ENCODE data around the gene BRD1. TPM values are rescaled to one million over a fixed set of nuclear protein-coding genes. Genes with fewer than 3 reads are reported as not detected.
A peak's percentile ranks its signal among the peaks of the same experiment; 100 is the strongest.
"Not testable (repeated sequence)": the region's sequence is repeated elsewhere in the genome, so short reads cannot be mapped to it uniquely, and the experiment has no call there.

The BRD1 gene
- total RNA-seq, 1 donor from 2014 or later: 40.3 TPM

DNA sequence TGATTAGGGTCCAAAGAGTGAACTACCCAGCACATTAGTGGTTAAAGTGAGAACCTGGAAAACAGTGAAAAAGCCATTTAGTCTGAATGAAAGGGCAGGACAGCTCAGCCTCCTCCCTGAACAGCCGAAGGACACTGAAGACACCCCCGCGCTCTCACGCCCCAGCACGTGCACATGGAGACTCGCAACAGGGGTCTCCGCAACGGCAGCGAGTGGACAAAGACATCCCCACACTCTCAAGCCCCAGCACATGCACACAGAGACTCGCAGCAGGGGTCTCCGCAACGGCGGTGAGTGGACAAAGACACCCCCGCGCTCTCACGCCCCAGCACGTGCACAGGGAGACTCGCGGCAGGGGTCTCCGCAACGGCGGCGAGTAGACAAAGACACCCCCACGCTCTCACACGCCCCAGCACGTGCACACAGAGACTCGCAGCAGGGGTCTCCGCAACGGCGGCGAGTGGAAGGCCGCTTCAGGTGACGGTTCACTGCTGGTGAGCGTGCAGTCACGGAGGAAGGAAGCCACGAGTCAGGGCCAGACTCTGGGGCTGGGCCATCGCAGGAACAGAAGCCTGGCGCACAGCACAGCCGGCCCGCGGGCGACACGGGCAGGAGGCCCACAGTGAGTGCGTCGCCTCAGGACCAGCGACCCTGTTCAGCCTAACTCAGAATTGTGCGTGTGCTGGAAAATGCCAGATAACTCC is 43.6 kb downstream of the BRD1 start:
- H3K4me3 Mint-ChIP-seq (ENCODE audit: unreplicated experiment): peak overlapping the region; percentile 13
- peaks cover 4% of the 10 kb centered on the region for H3K27me3 Mint-ChIP-seq (ENCODE audit: unreplicated experiment)
- peaks cover 26% of the 10 kb centered on the region for H3K36me3 Mint-ChIP-seq (ENCODE audit: low read depth, unreplicated experiment)
- no peak for DNase-seq (ENCODE audit: low spot score)
- no peak overlapping the region for H3K27ac Mint-ChIP-seq (ENCODE audit: unreplicated experiment)
- H3K4me1 Mint-ChIP-seq (ENCODE audit: unreplicated experiment): peaks cover 7% of the 10 kb centered on the region
- TF ChIP-seq, protein P1, sequence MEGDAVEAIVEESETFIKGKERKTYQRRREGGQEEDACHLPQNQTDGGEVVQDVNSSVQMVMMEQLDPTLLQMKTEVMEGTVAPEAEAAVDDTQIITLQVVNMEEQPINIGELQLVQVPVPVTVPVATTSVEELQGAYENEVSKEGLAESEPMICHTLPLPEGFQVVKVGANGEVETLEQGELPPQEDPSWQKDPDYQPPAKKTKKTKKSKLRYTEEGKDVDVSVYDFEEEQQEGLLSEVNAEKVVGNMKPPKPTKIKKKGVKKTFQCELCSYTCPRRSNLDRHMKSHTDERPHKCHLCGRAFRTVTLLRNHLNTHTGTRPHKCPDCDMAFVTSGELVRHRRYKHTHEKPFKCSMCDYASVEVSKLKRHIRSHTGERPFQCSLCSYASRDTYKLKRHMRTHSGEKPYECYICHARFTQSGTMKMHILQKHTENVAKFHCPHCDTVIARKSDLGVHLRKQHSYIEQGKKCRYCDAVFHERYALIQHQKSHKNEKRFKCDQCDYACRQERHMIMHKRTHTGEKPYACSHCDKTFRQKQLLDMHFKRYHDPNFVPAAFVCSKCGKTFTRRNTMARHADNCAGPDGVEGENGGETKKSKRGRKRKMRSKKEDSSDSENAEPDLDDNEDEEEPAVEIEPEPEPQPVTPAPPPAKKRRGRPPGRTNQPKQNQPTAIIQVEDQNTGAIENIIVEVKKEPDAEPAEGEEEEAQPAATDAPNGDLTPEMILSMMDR (IDR thresholded peaks at IDR 0.05; ENCODE audit: unreplicated experiment): no peak
- no peaks in the 10 kb centered on the region for H3K9me3 Mint-ChIP-seq (ENCODE audit: unreplicated experiment)

GRCh38 chr22:49783036-49783746 is 44.5 kb downstream of the BRD1 start:
- Mint-ChIP-seq H3K4me1 (ENCODE audit: unreplicated experiment) (peaks cover 6% of the 10 kb centered on the region), H3K36me3 (ENCODE audit: low read depth, unreplicated experiment) (peaks cover 26% of the 10 kb centered on the region), H3K27me3 (ENCODE audit: unreplicated experiment) (peaks cover 4% of the 10 kb centered on the region), H3K9me3 (ENCODE audit: unreplicated experiment) (no peaks in the 10 kb centered on the region), H3K27ac (ENCODE audit: unreplicated experiment) (peak overlapping the region; percentile 32), H3K4me3 (ENCODE audit: unreplicated experiment) (peak overlapping the region; percentile 29)
- TF ChIP-seq, protein P1 (IDR thresholded peaks at IDR 0.05; ENCODE audit: unreplicated experiment): no peak
- no peak for DNase-seq (ENCODE audit: low spot score)

GRCh38 chr22:49781886-49782285 is 45.8 kb downstream of the BRD1 start:
- H3K9me3 Mint-ChIP-seq (ENCODE audit: unreplicated experiment); H3K4me3 Mint-ChIP-seq (ENCODE audit: unreplicated experiment); H3K4me1 Mint-ChIP-seq (ENCODE audit: unreplicated experiment); H3K27ac Mint-ChIP-seq (ENCODE audit: unreplicated experiment); DNase-seq (ENCODE audit: low spot score); H3K27me3 Mint-ChIP-seq (ENCODE audit: unreplicated experiment): not testable (repeated sequence)
- peaks cover 28% of the 10 kb centered on the region for H3K36me3 Mint-ChIP-seq (ENCODE audit: low read depth, unreplicated experiment)

DNA sequence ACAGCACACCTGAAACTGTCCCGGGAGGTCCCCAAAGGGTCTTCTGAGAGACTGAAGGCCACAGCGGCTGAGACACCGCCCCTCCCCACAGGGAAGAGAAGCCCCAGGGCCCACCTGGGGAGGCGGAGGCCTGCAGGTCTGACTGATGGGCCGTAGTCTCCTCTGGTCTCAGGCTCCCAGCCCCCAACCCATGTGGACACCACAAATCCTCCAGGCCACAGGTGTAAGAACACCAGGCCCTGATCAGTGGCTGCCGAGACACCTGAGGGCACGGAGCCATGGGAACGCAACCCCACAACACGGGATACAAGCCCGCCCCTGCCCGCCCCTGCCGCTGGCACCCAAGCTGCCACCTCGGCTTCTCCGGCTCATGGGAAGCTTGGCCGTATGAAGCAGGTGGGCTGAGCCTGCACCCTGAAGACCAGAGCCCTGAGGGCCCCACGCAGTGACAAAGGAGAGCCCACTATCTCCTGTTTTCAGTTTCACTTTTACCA is 46.3 kb downstream of the BRD1 start:
- peaks cover 23% of the 10 kb centered on the region for H3K36me3 Mint-ChIP-seq (ENCODE audit: low read depth, unreplicated experiment)
- TF ChIP-seq, protein P1 (IDR thresholded peaks at IDR 0.05; ENCODE audit: unreplicated experiment): no peak
- no peak for DNase-seq (ENCODE audit: low spot score)
- no peaks in the 10 kb centered on the region for H3K9me3 Mint-ChIP-seq (ENCODE audit: unreplicated experiment)
- H3K27ac Mint-ChIP-seq (ENCODE audit: unreplicated experiment): no peak overlapping the region
- peaks cover 3% of the 10 kb centered on the region for H3K4me1 Mint-ChIP-seq (ENCODE audit: unreplicated experiment)
- H3K27me3 Mint-ChIP-seq (ENCODE audit: unreplicated experiment): peaks cover 4% of the 10 kb centered on the region
- no peak overlapping the region for H3K4me3 Mint-ChIP-seq (ENCODE audit: unreplicated experiment)

- H3K4me1 Mint-ChIP-seq (ENCODE audit: unreplicated experiment): peaks cover 3% of the 10 kb centered on the region
- peaks cover 20% of the 10 kb centered on the region for H3K36me3 Mint-ChIP-seq (ENCODE audit: low read depth, unreplicated experiment)
- peaks cover 3% of the 10 kb centered on the region for H3K27me3 Mint-ChIP-seq (ENCODE audit: unreplicated experiment)
- no peak overlapping the region for H3K27ac Mint-ChIP-seq (ENCODE audit: unreplicated experiment)
- TF ChIP-seq, protein P1 (IDR thresholded peaks at IDR 0.05; ENCODE audit: unreplicated experiment): no peak
- no peaks in the 10 kb centered on the region for H3K9me3 Mint-ChIP-seq (ENCODE audit: unreplicated experiment)
- DNase-seq (ENCODE audit: low spot score): no peak
- H3K4me3 Mint-ChIP-seq (ENCODE audit: unreplicated experiment): no peak overlapping the region
Measured at GRCh38 chr22:49780698-49781288, 46.9 kb downstream of the BRD1 start.

Measured in endothelial cell (in vitro differentiated cells).